ENCODE results near the gene AKR7A2.

Gene AKR7A2

GRCh38 chr1:19343617-19344350 lies 31.8 kb upstream of the AKR7A2 start:
- no peak for DNase-seq (ENCODE audit: low read depth)

DNA sequence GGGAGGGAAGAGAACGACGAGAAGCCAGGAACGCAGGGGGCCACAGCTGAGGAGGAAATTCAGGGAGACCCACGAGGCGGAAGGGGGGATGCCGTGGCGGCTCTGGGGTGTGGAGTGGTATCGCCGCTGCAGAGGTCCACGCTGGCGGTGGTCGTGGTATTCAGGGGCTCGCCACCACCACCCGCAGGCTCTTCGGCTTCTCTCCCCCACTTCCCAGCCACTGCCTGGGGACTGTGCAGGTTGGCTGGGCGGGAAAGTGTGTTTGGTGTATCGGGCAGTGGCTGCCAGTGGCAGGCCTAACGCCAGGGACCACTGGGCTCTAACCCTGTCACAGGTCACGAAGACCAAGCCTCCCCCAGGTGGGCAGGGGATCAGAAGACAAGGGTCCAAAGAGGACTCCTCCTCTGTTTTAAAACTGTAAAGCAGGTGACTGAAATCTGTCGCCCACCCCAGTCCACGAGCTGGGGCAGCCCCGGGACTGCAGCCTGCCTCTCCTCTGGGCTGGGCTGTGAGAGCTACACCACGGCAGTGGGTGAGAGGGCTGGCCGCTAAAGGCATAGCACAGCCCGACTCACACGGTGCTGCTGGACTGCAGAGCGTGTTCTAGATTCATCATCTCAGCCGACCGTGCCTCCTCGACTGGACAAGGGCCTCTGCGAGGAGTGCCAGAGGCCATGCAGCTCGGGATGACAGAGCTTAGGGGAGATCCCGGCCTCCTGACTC lies 31.1 kb upstream of the AKR7A2 start:
- DNase-seq (ENCODE audit: low read depth) = no peak

DNA sequence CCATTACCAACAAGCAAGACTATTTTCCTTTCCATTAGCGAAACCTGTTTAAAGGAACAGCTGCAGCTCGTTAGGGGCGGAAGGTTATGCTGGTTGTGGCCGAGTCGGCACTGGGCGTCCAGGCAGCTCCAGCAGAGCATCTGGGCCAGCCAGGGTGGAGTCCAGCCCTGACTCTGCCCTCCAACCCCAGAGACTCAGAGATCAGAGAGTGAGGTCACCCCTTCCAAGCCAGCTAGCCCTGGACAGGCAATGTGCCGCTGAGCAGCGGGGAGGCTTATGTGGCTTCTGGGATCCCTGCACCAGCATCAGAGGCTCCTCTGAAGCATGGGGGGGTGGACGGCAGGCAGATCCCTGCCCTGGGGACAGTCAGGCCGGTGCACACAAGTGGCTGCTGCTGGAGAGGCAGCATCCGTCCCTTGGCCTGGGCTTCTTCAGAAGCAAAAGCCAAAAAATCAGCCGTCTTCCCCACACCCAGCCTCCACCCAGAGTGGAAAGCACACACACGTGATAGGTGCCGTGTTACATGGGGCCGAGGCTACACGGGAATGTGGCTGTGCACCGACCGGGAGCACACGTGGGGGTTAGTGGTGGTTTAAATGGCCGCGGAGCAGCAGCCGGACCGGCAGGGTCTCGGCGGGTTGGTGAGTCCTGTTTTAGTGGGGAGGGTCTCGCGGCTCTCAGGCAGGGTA lies 30.3 kb upstream of the AKR7A2 start:
- DNase-seq (ENCODE audit: low read depth) = no peak

DNA sequence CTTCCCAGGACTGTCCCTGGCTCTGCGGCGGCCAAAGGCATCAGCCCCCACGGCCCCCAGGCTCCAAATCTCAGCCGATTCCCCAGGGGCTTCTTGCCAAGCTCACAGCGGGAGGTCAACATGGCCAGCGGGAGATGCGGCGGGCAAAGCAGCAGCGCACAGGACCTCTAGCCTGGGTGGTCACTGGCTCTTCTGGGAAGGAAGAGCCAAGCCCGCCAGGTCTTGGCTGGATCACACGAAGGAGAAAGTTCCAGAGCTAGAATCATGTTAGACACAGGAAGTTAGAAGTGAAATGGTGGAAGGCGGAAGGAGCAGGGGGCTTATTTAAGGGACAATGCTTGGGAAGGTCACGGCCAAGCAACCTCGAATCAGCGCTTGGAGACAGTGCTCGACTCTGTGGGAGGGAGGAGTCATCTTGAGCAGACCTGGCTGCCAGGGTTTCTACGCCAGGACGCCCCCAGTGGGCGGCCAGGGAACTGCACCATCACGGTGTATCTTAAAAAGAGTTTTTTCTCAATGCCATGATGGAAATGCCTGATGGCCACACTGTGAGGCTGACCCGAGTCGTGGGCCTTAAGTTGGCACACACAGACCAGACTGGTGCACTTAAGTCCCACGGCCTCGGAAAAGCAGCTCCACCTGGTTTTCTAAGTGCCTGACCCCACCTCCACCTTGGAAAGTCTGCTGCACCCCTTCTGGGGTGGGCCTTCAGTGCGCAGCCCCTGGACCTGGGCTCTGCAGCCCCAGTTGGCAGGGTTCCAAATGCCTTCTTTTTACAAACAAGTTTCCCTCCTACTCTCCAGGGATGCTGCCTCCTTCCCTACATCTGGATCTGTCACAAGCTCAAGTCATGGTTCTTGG lies 29.5 kb upstream of the AKR7A2 start:
- DNase-seq (ENCODE audit: low read depth) = peak; percentile 68

- DNase-seq (ENCODE audit: low read depth) = no peak
These were observed 28.5 kb upstream of the AKR7A2 start for GRCh38 chr1:19340387-19340937.

- DNase-seq (ENCODE audit: low read depth) = no peak
These were observed 27.4 kb upstream of the AKR7A2 start for GRCh38 chr1:19339214-19339861.

GRCh38 chr1:19338323-19338762 lies 26.4 kb upstream of the AKR7A2 start:
- DNase-seq (ENCODE audit: low read depth) = no peak

DNA sequence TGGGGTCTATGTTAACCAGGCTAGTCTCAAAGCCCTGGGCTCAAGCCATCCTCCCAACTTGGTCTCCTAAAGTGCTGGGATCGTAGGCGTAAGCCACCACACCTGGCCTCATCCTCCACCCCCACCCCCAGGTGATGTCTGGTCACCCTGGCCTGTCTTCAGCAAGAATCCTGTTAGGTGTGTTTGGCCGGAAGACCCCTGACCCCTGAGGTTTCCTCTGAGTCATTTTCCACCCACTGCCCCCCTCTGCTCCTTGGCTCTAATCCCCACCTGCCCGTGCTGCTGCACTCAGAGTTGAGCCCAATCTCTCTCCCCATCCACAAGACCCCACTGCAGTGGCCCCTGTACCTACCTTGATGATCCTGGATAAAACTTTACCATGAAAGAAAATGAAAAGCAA lies 25.3 kb upstream of the AKR7A2 start:
- no peak for DNase-seq (ENCODE audit: low read depth)

GRCh38 chr1:19336543-19336942 lies 24.6 kb upstream of the AKR7A2 start:
- peak; percentile 49 for DNase-seq (ENCODE audit: low read depth)

GRCh38 chr1:19333587-19334354 lies 21.8 kb upstream of the AKR7A2 start:
- no peak for DNase-seq (ENCODE audit: low read depth)

DNA sequence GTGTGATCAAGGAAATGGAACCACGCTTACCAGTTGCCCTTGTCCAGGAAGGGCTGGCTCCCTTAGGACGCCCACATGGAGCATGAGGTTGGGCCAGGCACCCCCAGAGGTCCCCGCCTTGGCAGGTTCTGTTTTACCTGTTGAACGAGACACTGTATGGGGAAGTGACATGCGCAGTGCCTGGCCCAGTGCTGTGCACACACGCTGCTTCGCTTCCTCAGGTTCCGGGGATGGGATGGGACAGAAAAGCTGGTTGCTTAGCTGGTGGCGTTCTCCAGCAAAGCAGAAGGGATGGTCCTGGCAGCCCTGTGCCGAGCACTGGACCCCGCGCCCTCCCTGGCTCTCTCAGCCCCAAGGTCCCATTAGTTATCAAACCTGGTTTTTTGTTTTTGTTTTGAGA lies 20.9 kb upstream of the AKR7A2 start:
- no peak for DNase-seq (ENCODE audit: low read depth)

DNA sequence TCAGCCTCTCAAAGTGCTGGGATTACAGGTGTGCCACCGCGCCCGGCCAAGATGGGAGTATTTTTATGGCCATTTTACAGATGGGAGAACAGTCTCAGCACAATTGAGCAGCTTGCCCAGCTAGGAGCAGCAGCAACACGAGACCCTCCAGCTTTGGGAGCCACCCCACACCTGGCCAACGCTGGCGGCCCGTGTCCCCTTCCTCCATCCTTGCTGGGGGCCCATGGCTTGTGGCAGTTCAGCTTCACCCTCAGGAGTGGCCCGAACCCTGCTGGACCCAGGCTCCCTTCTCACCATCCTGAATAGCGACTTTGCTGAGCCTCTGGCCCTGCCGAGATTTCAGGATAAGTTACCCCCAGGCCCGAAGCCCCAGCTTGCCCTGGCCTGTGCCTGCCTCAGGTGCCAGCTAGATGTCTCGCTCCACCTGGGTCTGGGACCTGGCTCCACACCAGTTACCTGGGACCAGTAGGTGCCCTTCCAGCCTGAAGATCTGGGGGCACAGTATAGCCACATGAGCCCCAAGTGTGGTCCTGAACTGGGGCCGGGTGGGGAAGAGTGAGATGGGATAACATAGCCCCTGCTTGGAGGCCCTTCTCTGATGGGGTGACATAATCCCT lies 19.4 kb upstream of the AKR7A2 start:
- DNase-seq (ENCODE audit: low read depth) = no peak

GRCh38 chr1:19330449-19331135 lies 18.6 kb upstream of the AKR7A2 start:
- no peak for DNase-seq (ENCODE audit: low read depth)

- no peak for DNase-seq (ENCODE audit: low read depth)
These were observed 17.7 kb upstream of the AKR7A2 start for GRCh38 chr1:19329611-19330010.

DNA sequence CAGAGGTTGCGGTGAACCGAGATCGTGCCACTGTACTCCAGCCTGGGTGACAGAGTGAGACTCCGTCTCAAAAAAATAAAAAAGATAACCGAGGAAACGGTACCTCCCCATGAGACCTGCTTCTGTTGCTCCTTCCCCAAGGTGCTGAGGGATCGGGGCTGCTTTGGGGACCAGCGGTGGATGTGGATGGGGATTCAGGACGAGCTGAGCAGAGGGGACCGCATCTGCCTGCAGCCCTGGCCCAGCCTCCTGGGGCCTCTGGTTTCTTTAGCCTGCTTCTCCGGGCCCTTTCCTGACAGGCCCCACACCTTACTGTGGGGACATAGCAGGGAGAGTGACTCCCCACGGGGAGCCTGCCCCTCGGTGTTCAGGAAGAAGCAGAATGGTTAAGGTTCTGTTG lies 17.2 kb upstream of the AKR7A2 start:
- no peak for DNase-seq (ENCODE audit: low read depth)

DNA sequence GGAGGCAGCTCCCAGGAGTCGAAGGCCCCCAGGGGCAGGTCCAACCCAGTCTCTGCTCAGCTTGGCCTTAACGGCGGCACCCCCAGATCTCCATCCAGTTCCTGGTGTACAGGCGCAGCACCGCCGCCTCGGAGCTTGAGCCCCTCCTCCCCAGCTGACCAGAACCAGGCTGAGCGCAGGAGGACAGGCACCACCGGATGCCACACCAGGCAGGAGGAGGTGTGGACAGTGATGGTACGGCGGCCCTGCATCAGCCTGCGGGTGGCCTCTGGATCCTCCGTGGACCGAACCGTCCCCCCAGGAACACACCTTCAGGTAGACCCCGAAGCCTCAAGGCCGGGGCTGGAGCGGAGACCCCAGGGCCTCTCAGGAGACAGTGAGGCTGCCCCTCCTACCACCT lies 16.5 kb upstream of the AKR7A2 start:
- DNase-seq (ENCODE audit: low read depth) = no peak

- DNase-seq (ENCODE audit: low read depth) = no peak
These were observed 15.8 kb upstream of the AKR7A2 start for GRCh38 chr1:19327736-19328135.

DNA sequence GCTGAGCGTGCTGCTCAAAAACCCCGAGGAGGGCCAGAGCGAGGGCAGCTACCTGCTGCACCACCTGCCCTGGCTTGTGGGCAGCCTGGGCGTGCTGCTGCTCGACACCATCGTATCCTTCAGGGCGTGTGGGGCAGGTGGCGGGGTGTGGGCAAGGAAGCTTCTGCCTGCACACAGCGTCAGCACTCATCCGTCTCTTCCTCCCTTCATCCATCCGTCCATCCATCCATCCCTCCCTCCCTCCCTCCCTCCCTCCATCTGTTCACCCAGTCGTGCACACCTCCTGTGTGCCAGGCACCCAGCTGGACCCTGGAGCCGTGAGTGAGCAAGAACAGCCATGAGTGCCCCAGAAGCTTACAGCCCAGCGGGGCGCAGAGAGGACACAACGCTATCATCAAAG lies 15.4 kb upstream of the AKR7A2 start:
- DNase-seq (ENCODE audit: low read depth) = no peak

- no peak for DNase-seq (ENCODE audit: low read depth)
These were observed 14.8 kb upstream of the AKR7A2 start for GRCh38 chr1:19326748-19327065.

Measured in stimulated activated CD8-positive, alpha-beta memory T cell treated with anti-CD3 and anti-CD28 coated beads, Interleukin-4, amount 100 ng/mL, for 24 hours (primary cell).